Measurements from ENCODE around the gene SRSF5.

Gene SRSF5

GRCh38 chr14:69771136-69771535 is 4.2 kb downstream of the SRSF5 start:
- no peak for DNase-seq (ENCODE audit: low spot score)

- DNase-seq (ENCODE audit: low spot score): no peak
Measured at GRCh38 chr14:69772082-69773017, 5.4 kb downstream of the SRSF5 start.

GRCh38 chr14:69773571-69774276 is 6.8 kb downstream of the SRSF5 start:
- DNase-seq (ENCODE audit: low spot score): no peak

GRCh38 chr14:69775012-69775411 is 8.1 kb downstream of the SRSF5 start:
- DNase-seq (ENCODE audit: low spot score): no peak

GRCh38 chr14:69776875-69777453 is 10.0 kb downstream of the SRSF5 start:
- no peak for DNase-seq (ENCODE audit: low spot score)

GRCh38 chr14:69779088-69779487 is 12.1 kb downstream of the SRSF5 start:
- no peak for DNase-seq (ENCODE audit: low spot score)

- DNase-seq (ENCODE audit: low spot score): no peak
Measured at GRCh38 chr14:69780092-69780491, 13.2 kb downstream of the SRSF5 start.

- DNase-seq (ENCODE audit: low spot score): no peak
Measured at GRCh38 chr14:69780952-69781351, 14.0 kb downstream of the SRSF5 start.

GRCh38 chr14:69784942-69785341 is 18.0 kb downstream of the SRSF5 start:
- DNase-seq (ENCODE audit: low spot score): no peak

- DNase-seq (ENCODE audit: low spot score): no peak
Measured at GRCh38 chr14:69786603-69787002, 19.7 kb downstream of the SRSF5 start.

GRCh38 chr14:69789118-69789640 is 22.2 kb downstream of the SRSF5 start:
- no peak for DNase-seq (ENCODE audit: low spot score)

- DNase-seq (ENCODE audit: low spot score): no peak
Measured at GRCh38 chr14:69792887-69793421, 26.0 kb downstream of the SRSF5 start.

- no peak for DNase-seq (ENCODE audit: low spot score)
Measured at GRCh38 chr14:69794791-69795190, 27.8 kb downstream of the SRSF5 start.

- DNase-seq (ENCODE audit: low spot score): no peak
Measured at GRCh38 chr14:69795691-69796090, 28.7 kb downstream of the SRSF5 start.

GRCh38 chr14:69796797-69797500 is 30.0 kb downstream of the SRSF5 start, which contains the start of gene SLC10A1:
SLC10A1 (minus strand) TSS chr14:69797241; CDS start chr14:69797155, 86 bp downstream.
- DNase-seq (ENCODE audit: low spot score): no peak

- DNase-seq (ENCODE audit: low spot score): no peak
Measured at GRCh38 chr14:69797573-69798338, 30.8 kb downstream of the SRSF5 start.

GRCh38 chr14:69798339-69798735 is 31.4 kb downstream of the SRSF5 start:
- no peak for DNase-seq (ENCODE audit: low spot score)

GRCh38 chr14:69803753-69804152 is 36.8 kb downstream of the SRSF5 start:
- DNase-seq (ENCODE audit: low spot score): no peak

- DNase-seq (ENCODE audit: low spot score): no peak
Measured at GRCh38 chr14:69804902-69805301, 38.0 kb downstream of the SRSF5 start.

- no peak for DNase-seq (ENCODE audit: low spot score)
Measured at GRCh38 chr14:69807192-69807591, 40.2 kb downstream of the SRSF5 start.
